IPS-20b (cell line): Measurements from ENCODE around the gene EPHA3.
A peak's percentile ranks its signal among the peaks of the same experiment; 100 is the strongest.

Source experiments
- H3K27ac ChIP-seq: one replicate; pipeline ENCODE4 v1.5.1; 2013; ENCODE audit warnings: low read length
- H3K27me3 ChIP-seq: 2 replicates; pipeline ENCODE4 v1.6.1; 2013; ENCODE audit warnings: mild to moderate bottlenecking, low read length, inconsistent platforms; ENCODE audit not compliant: insufficient read depth
- H3K36me3 ChIP-seq: 2 replicates; pipeline ENCODE4 v1.6.1; 2013; ENCODE audit warnings: low read depth, mild to moderate bottlenecking, inconsistent platforms, low read length, moderate library complexity; ENCODE audit not compliant: insufficient read depth
- H3K4me1 ChIP-seq: 2 replicates; pipeline ENCODE4 v1.6.1; 2013; ENCODE audit warnings: mild to moderate bottlenecking, control low read depth, inconsistent platforms, low read length, moderate library complexity; ENCODE audit not compliant: insufficient read depth
- H3K4me3 ChIP-seq: 2 replicates; pipeline ENCODE4 v1.5.1; 2013; ENCODE audit warnings: mild to moderate bottlenecking, low read length, inconsistent platforms
- H3K9ac ChIP-seq: 2 replicates; pipeline ENCODE4 v1.6.1; 2013; ENCODE audit warnings: low read depth, mild to moderate bottlenecking, inconsistent platforms, low read length, moderate library complexity
- H3K9me3 ChIP-seq: 2 replicates; pipeline ENCODE4 v1.6.1; 2013; ENCODE audit warnings: mild to moderate bottlenecking, low read depth, low read length, inconsistent platforms; ENCODE audit not compliant: insufficient read depth

EPHA3 gene

GRCh38 chr3:89234620-89235019 is 127.2 kb downstream of the EPHA3 start:
- Histone ChIP-seq H3K9me3 (no peaks in the 10 kb centered on the region), H3K4me1 (peaks cover 10% of the 10 kb centered on the region; the same call in 1 of the 2 replicates)

GRCh38 chr3:89238846-89239245 is 131.4 kb downstream of the EPHA3 start:
- H3K27me3 ChIP-seq = no peaks in the 10 kb centered on the region
- H3K4me1 ChIP-seq = peaks cover 4% of the 10 kb centered on the region; the same call in 1 of the 2 replicates
- H3K4me3 ChIP-seq = no peak overlapping the region
- H3K36me3 ChIP-seq = no peaks in the 10 kb centered on the region
- no peaks in the 10 kb centered on the region for H3K9me3 ChIP-seq
- no peak overlapping the region for H3K27ac ChIP-seq
- no peak overlapping the region for H3K9ac ChIP-seq

More at GRCh38 chr3:89234620-89235019, 127.2 kb downstream of the EPHA3 start:
- Histone ChIP-seq H3K36me3 (no peaks in the 10 kb centered on the region), H3K9ac (no peak overlapping the region), H3K4me3 (no peak overlapping the region), H3K27ac (no peak overlapping the region), H3K27me3 (no peaks in the 10 kb centered on the region)

GRCh38 chr3:89239774-89240173 is 132.4 kb downstream of the EPHA3 start:
- Histone ChIP-seq H3K9ac (no peak overlapping the region), H3K27ac (no peak overlapping the region)

GRCh38 chr3:89245612-89246011 is 138.2 kb downstream of the EPHA3 start:
- Histone ChIP-seq H3K9ac (no peak overlapping the region), H3K36me3 (no peaks in the 10 kb centered on the region), H3K27ac (peak overlapping the region; percentile 23), H3K4me3 (peak overlapping the region; percentile 18; the same call in 1 of the 2 replicates), H3K27me3 (no peaks in the 10 kb centered on the region), H3K9me3 (no peaks in the 10 kb centered on the region), H3K4me1 (peaks cover 18% of the 10 kb centered on the region; the same call in 1 of the 2 replicates)

More at GRCh38 chr3:89239774-89240173, 132.4 kb downstream of the EPHA3 start:
- Histone ChIP-seq H3K27me3 (no peaks in the 10 kb centered on the region), H3K4me3 (no peak overlapping the region), H3K36me3 (no peaks in the 10 kb centered on the region), H3K4me1 (peaks cover 4% of the 10 kb centered on the region; the same call in 1 of the 2 replicates), H3K9me3 (no peaks in the 10 kb centered on the region)

- Histone ChIP-seq H3K4me3 (peak overlapping the region; percentile 18; the same call in 1 of the 2 replicates), H3K36me3 (no peaks in the 10 kb centered on the region), H3K27ac (no peak overlapping the region), H3K27me3 (no peaks in the 10 kb centered on the region), H3K4me1 (peaks cover 18% of the 10 kb centered on the region; the same call in 1 of the 2 replicates), H3K9me3 (no peaks in the 10 kb centered on the region), H3K9ac (no peak overlapping the region)
Observed at GRCh38 chr3:89246326-89246725, 138.9 kb downstream of the EPHA3 start.

GRCh38 chr3:89250742-89251141 is 143.3 kb downstream of the EPHA3 start:
- no peaks in the 10 kb centered on the region for H3K36me3 ChIP-seq
- no peak overlapping the region for H3K4me3 ChIP-seq
- H3K9me3 ChIP-seq = no peaks in the 10 kb centered on the region
- H3K27ac ChIP-seq = no peak overlapping the region
- no peaks in the 10 kb centered on the region for H3K27me3 ChIP-seq
- peaks cover 12% of the 10 kb centered on the region; the same call in 1 of the 2 replicates for H3K4me1 ChIP-seq
- H3K9ac ChIP-seq = no peak overlapping the region

- Histone ChIP-seq H3K9ac (no peak overlapping the region), H3K36me3 (no peaks in the 10 kb centered on the region), H3K9me3 (no peaks in the 10 kb centered on the region), H3K27me3 (no peaks in the 10 kb centered on the region), H3K4me3 (no peak overlapping the region), H3K4me1 (peaks cover 1% of the 10 kb centered on the region; the same call in 1 of the 2 replicates), H3K27ac (no peak overlapping the region)
Observed at GRCh38 chr3:89252016-89252415, 144.6 kb downstream of the EPHA3 start.

GRCh38 chr3:89252860-89253259 is 145.4 kb downstream of the EPHA3 start:
- Histone ChIP-seq H3K9ac (no peak overlapping the region), H3K27me3 (no peaks in the 10 kb centered on the region), H3K27ac (no peak overlapping the region), H3K4me3 (no peak overlapping the region), H3K9me3 (no peaks in the 10 kb centered on the region), H3K4me1 (no peaks in the 10 kb centered on the region; the same call in 1 of the 2 replicates), H3K36me3 (no peaks in the 10 kb centered on the region)

GRCh38 chr3:89256395-89256794 is 149.0 kb downstream of the EPHA3 start:
- Histone ChIP-seq H3K4me1 (peaks cover 8% of the 10 kb centered on the region; the same call in 1 of the 2 replicates), H3K27me3 (no peaks in the 10 kb centered on the region), H3K4me3 (no peak overlapping the region), H3K36me3 (no peaks in the 10 kb centered on the region), H3K27ac (no peak overlapping the region), H3K9me3 (no peaks in the 10 kb centered on the region), H3K9ac (no peak overlapping the region)

GRCh38 chr3:89256882-89257281 is 149.5 kb downstream of the EPHA3 start:
- no peaks in the 10 kb centered on the region for H3K27me3 ChIP-seq
- H3K4me1 ChIP-seq = peaks cover 8% of the 10 kb centered on the region; the same call in 1 of the 2 replicates
- no peak overlapping the region for H3K9ac ChIP-seq
- H3K36me3 ChIP-seq = no peaks in the 10 kb centered on the region
- no peaks in the 10 kb centered on the region for H3K9me3 ChIP-seq
- H3K4me3 ChIP-seq = no peak overlapping the region
- no peak overlapping the region for H3K27ac ChIP-seq

GRCh38 chr3:89260721-89261120 is 153.3 kb downstream of the EPHA3 start:
- Histone ChIP-seq H3K4me3 (no peak overlapping the region), H3K4me1 (peaks cover 21% of the 10 kb centered on the region; the same call in 1 of the 2 replicates), H3K27me3 (no peaks in the 10 kb centered on the region), H3K9me3 (no peaks in the 10 kb centered on the region), H3K27ac (no peak overlapping the region), H3K36me3 (no peaks in the 10 kb centered on the region), H3K9ac (no peak overlapping the region)

- Histone ChIP-seq H3K4me3 (no peak overlapping the region), H3K36me3 (no peaks in the 10 kb centered on the region), H3K27me3 (no peaks in the 10 kb centered on the region), H3K27ac (no peak overlapping the region), H3K9ac (no peak overlapping the region), H3K4me1 (peaks cover 25% of the 10 kb centered on the region; the same call in 1 of the 2 replicates), H3K9me3 (no peaks in the 10 kb centered on the region)
Observed at GRCh38 chr3:89261673-89262072, 154.3 kb downstream of the EPHA3 start.
